Upper lobe of left lung (tissue), 6 donors: ENCODE data around the gene SKOR1. TPM values are rescaled to one million over a fixed set of nuclear protein-coding genes. Genes with fewer than 3 reads are reported as not detected.

Experiments used
- ATAC-seq, 2 donors: fragments of 200-7000 bp; cut with Tn5 transposase; one replicate each; pipeline ENCODE4 v1.9.1; 2022; ENCODE audit warnings: mild to moderate bottlenecking in 2 of 2, moderate library complexity in 2 of 2; ENCODE audit not compliant: low FRiP score in 2 of 2
- DNase-seq, 2 donors: peaks; one replicate each; pipeline ENCODE4 v3.0.0-alpha.2; 2019 to 2020
- H3K27ac ChIP-seq, 4 donors: fragments of 200-600 bp; sonication (generic); one replicate each; pipeline ENCODE4 v1.5.1; 2016 to 2019
- H3K27me3 ChIP-seq, 4 donors: fragments of 200-600 bp; sonication (generic); one replicate each; pipeline ENCODE4 v1.5.1; 2017 to 2019
- H3K36me3 ChIP-seq, 4 donors: fragments of 200-600 bp; sonication (generic); one replicate each; pipeline ENCODE4 v1.5.1; 2016 to 2019
- H3K4me1 ChIP-seq, 4 donors: fragments of 200-600 bp; sonication (generic); one replicate each; pipeline ENCODE4 v1.5.1; 2018 to 2019
- H3K4me3 ChIP-seq, 4 donors: fragments of 200-600 bp; sonication (generic); one replicate each; pipeline ENCODE4 v1.5.1; 2017 to 2019; ENCODE audit warnings: mild to moderate bottlenecking in 2 of 4, moderate library complexity in 1 of 4
- H3K9me3 ChIP-seq, 4 donors: fragments of 200-600 bp; sonication (generic); one replicate each; pipeline ENCODE4 v1.5.1; 2018 to 2019
- EP300 ChIP-seq, 4 donors: sonication (generic); formaldehyde crosslinking; IDR thresholded peaks; one replicate each; pipeline ENCODE4 v1.5.1; 2017; ENCODE audit warnings: antibody characterized with exemption in 4 of 4, control low read depth in 2 of 4
- POLR2A ChIP-seq, 4 donors: fragments of 450-650 bp; IDR thresholded peaks; one replicate each; pipeline ENCODE4 v1.5.1; 2016 to 2017; ENCODE audit warnings: antibody characterized with exemption in 4 of 4, mild to moderate bottlenecking in 2 of 4
- POLR2AphosphoS5 ChIP-seq, 2 donors: sonication (generic); formaldehyde crosslinking; IDR thresholded peaks; one replicate each; pipeline ENCODE4 v1.5.1; 2017; ENCODE audit warnings: antibody characterized with exemption in 2 of 2
- WGBS, 2 donors: methylation state at CpG; one replicate each; pipeline ENCODE4 v1.1.5; 2017 to 2018; 5-methylcytosine and 5-hydroxymethylcytosine counted together
- total RNA-seq, 6 donors: library from RNA; depleted of rRNA in 4 of 6; stranded (reverse); fragments of >200 nt in 4 of 6; gene quantifications; one replicate each; pipeline versions ENCODE4 v1.1.0 to v1.2.1, GENCODE V29; 2016 to 2021
- TF ChIP-seq, protein P1 (sequence below), 6 experiments: fragments of 450-650 bp in 4 of 6; fragments of 200-600 bp in 2 of 6; sonication (generic) in 2 of 6; IDR thresholded peaks; one replicate each; pipeline ENCODE4 v1.5.1; 2016 to 2019; ENCODE audit warnings: antibody characterized with exemption in 6 of 6
- donor health status: DM: no; HTN: no; CAD: no; lungs with moderate emphysema.
- donor health status: DM: no; HTN: yes; CAD: no; lungs with severe emphysema.

The SKOR1 gene
- total RNA-seq, 6 donors from 2014 or later = 0.44 to 4.2 (median 0.63) TPM

- ATAC-seq = peak; percentile 23 to 39
- Histone ChIP-seq H3K9me3 (no peaks in the 10 kb centered on the region), H3K27ac (no peak overlapping the region), H3K4me1 (peaks cover 8 to 32% (median 19%) of the 10 kb centered on the region in 4 donors), H3K4me3 (no peak overlapping the region), H3K27me3 (no peaks in the 10 kb centered on the region), H3K36me3 (no peaks in the 10 kb centered on the region)
- TF ChIP-seq POLR2A (IDR thresholded peaks at IDR 0.05) (no peak), POLR2AphosphoS5 (IDR thresholded peaks at IDR 0.05) (no peak), EP300 (IDR thresholded peaks at IDR 0.05) (no peak)
- TF ChIP-seq, protein P1, sequence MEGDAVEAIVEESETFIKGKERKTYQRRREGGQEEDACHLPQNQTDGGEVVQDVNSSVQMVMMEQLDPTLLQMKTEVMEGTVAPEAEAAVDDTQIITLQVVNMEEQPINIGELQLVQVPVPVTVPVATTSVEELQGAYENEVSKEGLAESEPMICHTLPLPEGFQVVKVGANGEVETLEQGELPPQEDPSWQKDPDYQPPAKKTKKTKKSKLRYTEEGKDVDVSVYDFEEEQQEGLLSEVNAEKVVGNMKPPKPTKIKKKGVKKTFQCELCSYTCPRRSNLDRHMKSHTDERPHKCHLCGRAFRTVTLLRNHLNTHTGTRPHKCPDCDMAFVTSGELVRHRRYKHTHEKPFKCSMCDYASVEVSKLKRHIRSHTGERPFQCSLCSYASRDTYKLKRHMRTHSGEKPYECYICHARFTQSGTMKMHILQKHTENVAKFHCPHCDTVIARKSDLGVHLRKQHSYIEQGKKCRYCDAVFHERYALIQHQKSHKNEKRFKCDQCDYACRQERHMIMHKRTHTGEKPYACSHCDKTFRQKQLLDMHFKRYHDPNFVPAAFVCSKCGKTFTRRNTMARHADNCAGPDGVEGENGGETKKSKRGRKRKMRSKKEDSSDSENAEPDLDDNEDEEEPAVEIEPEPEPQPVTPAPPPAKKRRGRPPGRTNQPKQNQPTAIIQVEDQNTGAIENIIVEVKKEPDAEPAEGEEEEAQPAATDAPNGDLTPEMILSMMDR (IDR thresholded peaks at IDR 0.05) = no peak
- DNase-seq = no peak
- 74 to 86% methylated on average over 11 of the region's 11 CpGs for WGBS, 2 donors
These were observed 54.3 kb downstream of the SKOR1 start for GRCh38 chr15:67879440-67880129.

- TF ChIP-seq POLR2AphosphoS5 (IDR thresholded peaks at IDR 0.05) = no peak
- TF ChIP-seq, protein P1 (IDR thresholded peaks at IDR 0.05) = no peak
- TF ChIP-seq EP300 (IDR thresholded peaks at IDR 0.05) = no peak
- no peak for TF ChIP-seq POLR2A (IDR thresholded peaks at IDR 0.05)
- peak overlapping the region in 1 of 4 donors; percentile 36 for H3K27ac ChIP-seq
- H3K9me3 ChIP-seq = no peaks in the 10 kb centered on the region
- DNase-seq = peak in 1 of 2 donors; percentile 66
- H3K4me1 ChIP-seq = peaks cover 14 to 43% (median 23%) of the 10 kb centered on the region in 4 donors
- H3K4me3 ChIP-seq = no peak overlapping the region
- H3K36me3 ChIP-seq = no peaks in the 10 kb centered on the region
- WGBS, 2 donors = 51 to 55% methylated on average over 3 of the region's 3 CpGs
- ATAC-seq = peak in 1 of 2 donors; percentile 33
- H3K27me3 ChIP-seq = no peaks in the 10 kb centered on the region
These were observed 55.4 kb downstream of the SKOR1 start for GRCh38 chr15:67880651-67881182.

DNA sequence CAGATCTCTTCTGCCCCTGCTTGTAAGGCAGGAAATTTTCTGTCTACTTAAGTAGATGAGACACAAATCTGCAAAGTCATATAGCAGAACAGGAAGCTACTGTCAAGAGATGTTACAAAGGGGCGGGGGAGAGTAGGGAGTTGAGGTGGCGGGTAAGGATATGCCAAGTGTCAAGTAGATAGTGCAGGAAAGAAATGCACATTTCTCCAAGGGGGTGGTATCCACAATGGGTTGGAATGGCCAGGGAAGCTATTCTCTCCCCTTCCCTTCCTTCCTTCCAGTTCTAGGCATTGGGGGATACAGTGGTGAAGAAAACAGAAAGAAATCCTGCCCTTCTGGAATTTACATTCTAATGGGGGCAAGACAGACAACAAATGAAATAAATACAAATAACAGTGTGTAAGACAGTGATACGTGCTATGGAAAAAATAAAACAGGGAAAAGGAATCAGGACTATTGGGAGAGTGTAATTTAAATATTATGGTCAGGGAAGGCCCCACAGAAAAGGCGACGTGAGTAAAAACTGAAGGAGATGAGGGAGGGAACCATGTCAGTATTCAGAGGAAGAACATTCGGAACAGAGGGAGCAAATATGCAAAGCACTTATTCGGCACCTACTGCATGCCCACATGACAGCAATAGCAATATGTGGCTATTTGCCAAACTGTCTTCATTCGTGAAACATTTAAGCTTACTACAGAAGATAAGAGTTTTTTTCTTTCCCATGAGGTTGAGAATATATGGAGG lies 57.4 kb downstream of the SKOR1 start:
- H3K9me3 ChIP-seq = no peaks in the 10 kb centered on the region
- H3K4me1 ChIP-seq = peaks cover 14 to 46% (median 23%) of the 10 kb centered on the region in 4 donors
- TF ChIP-seq EP300 (IDR thresholded peaks at IDR 0.05) (no peak), POLR2A (IDR thresholded peaks at IDR 0.05) (no peak), POLR2AphosphoS5 (IDR thresholded peaks at IDR 0.05) (no peak)
- TF ChIP-seq, protein P1 (IDR thresholded peaks at IDR 0.05) = no peak
- no peaks in the 10 kb centered on the region for H3K27me3 ChIP-seq
- peak overlapping the region in 3 of 4 donors; percentile 30 to 82 (median 39) for H3K27ac ChIP-seq
- no peak overlapping the region for H3K4me3 ChIP-seq
- ATAC-seq (peak in 1 of 2 donors; percentile 43), DNase-seq (peak in 1 of 2 donors; percentile 42)
- 59 to 71% methylated on average over 8 of the region's 8 CpGs for WGBS, 2 donors
- no peaks in the 10 kb centered on the region for H3K36me3 ChIP-seq

GRCh38 chr15:67883234-67883773 lies 58.0 kb downstream of the SKOR1 start:
- DNase-seq (no peak), ATAC-seq (no peak)
- Histone ChIP-seq H3K4me3 (no peak overlapping the region), H3K9me3 (no peaks in the 10 kb centered on the region), H3K4me1 (peaks cover 14 to 46% (median 23%) of the 10 kb centered on the region in 4 donors), H3K36me3 (no peaks in the 10 kb centered on the region), H3K27me3 (no peaks in the 10 kb centered on the region), H3K27ac (peak overlapping the region in 1 of 4 donors; percentile 82)
- WGBS, 2 donors = 59 to 66% methylated on average over 7 to 10 of the region's 10 CpGs
- TF ChIP-seq POLR2AphosphoS5 (IDR thresholded peaks at IDR 0.05) (no peak), EP300 (IDR thresholded peaks at IDR 0.05) (no peak), POLR2A (IDR thresholded peaks at IDR 0.05) (no peak)
- TF ChIP-seq, protein P1 (IDR thresholded peaks at IDR 0.05) = no peak
